Liver (tissue), 9 donors: Measurements from ENCODE around the gene ADORA2B. TPM values are rescaled to one million over a fixed set of nuclear protein-coding genes. Genes with fewer than 3 reads are reported as not detected.

Experiments used
- DNase-seq: peaks from one replicate; pipeline ENCODE4 v3.0.0-alpha.2; 2017; ENCODE audit warnings: low spot score
- H3K27ac ChIP-seq, 2 donors: one replicate each; pipeline ENCODE4 v1.7.0; 2013; ENCODE audit warnings: inconsistent platforms in 2 of 2, low read length in 2 of 2, control low read depth in 1 of 2, low read depth in 1 of 2, mild to moderate bottlenecking in 1 of 2
- H3K27me3 ChIP-seq, 4 donors: one replicate each; pipeline versions ENCODE4 v1.6.1 to v1.7.0; 2013; ENCODE audit warnings: low read length in 3 of 4, inconsistent platforms in 1 of 4, mild to moderate bottlenecking in 1 of 4, moderate library complexity in 1 of 4; ENCODE audit not compliant: control insufficient read depth in 4 of 4, insufficient read depth in 4 of 4
- H3K36me3 ChIP-seq, 4 donors: one replicate each; pipeline versions ENCODE4 v1.6.1 to v1.7.0; 2013; ENCODE audit warnings: low read length in 3 of 4, mild to moderate bottlenecking in 3 of 4, low read depth in 1 of 4, moderate library complexity in 1 of 4; ENCODE audit not compliant: control insufficient read depth in 4 of 4, insufficient read depth in 3 of 4
- H3K4me1 ChIP-seq, 4 donors: one replicate each; pipeline versions ENCODE4 v1.6.1 to v1.7.0; 2013; ENCODE audit warnings: low read length in 3 of 4, mild to moderate bottlenecking in 3 of 4, moderate library complexity in 1 of 4; ENCODE audit not compliant: control insufficient read depth in 4 of 4, insufficient read depth in 4 of 4
- H3K4me3 ChIP-seq, 3 donors: one replicate each; pipeline versions ENCODE4 v1.6.1 to v1.7.0; 2013; ENCODE audit warnings: low read length in 3 of 3, control low read depth in 1 of 3, low read depth in 1 of 3, mild to moderate bottlenecking in 1 of 3
- H3K9ac ChIP-seq, 2 donors: one replicate each; pipeline ENCODE4 v1.7.0; 2013; ENCODE audit warnings: low read length in 2 of 2, mild to moderate bottlenecking in 2 of 2, moderate library complexity in 2 of 2, control low read depth in 1 of 2, low read depth in 1 of 2
- H3K9me3 ChIP-seq, 4 donors: one replicate each; pipeline versions ENCODE4 v1.6.1 to v1.7.0; 2013; ENCODE audit warnings: low read length in 3 of 4; ENCODE audit not compliant: control insufficient read depth in 4 of 4
- CTCF ChIP-seq: fragments of 150-350 bp; IDR thresholded peaks from 2 replicates; pipeline ENCODE4 v1.5.1; 2017; ENCODE audit warnings: improper control_type of control experiment, low read depth, low read length; ENCODE audit not compliant: missing input control
- EGR1 ChIP-seq, 2 donors: IDR thresholded peaks; 2 replicates each; pipeline ENCODE4 v1.6.1; 2016 to 2018; ENCODE audit warnings: antibody characterized with exemption in 2 of 2, low read depth in 2 of 2
- FOXA2 ChIP-seq: IDR thresholded peaks from 2 replicates; pipeline ENCODE4 v1.6.1; 2016; ENCODE audit warnings: antibody characterized with exemption
- GABPA ChIP-seq, 2 donors: IDR thresholded peaks in 1 of 2; conservative IDR thresholded peaks in 1 of 2; 2 replicates each; pipeline ENCODE4 v1.6.1; 2016; ENCODE audit warnings: antibody characterized with exemption in 2 of 2, mild to moderate bottlenecking in 1 of 2, moderate library complexity in 1 of 2
- HNF4A ChIP-seq, 2 donors: conservative IDR thresholded peaks; 2 replicates each; pipeline ENCODE4 v1.6.1; 2016; ENCODE audit warnings: antibody characterized with exemption in 2 of 2, mild to moderate bottlenecking in 2 of 2
- JUND ChIP-seq, 2 donors: IDR thresholded peaks; 2 replicates each; pipeline ENCODE4 v1.6.1; 2016; ENCODE audit warnings: antibody characterized with exemption in 2 of 2
- MAX ChIP-seq: IDR thresholded peaks from 2 replicates; pipeline ENCODE4 v1.6.1; 2016; ENCODE audit warnings: antibody characterized with exemption
- NR2F2 ChIP-seq: IDR thresholded peaks from 2 replicates; pipeline ENCODE4 v1.6.1; 2016; ENCODE audit warnings: antibody characterized with exemption
- RAD21 ChIP-seq, 2 donors: IDR thresholded peaks; 2 replicates each; pipeline ENCODE4 v1.6.1; 2016; ENCODE audit warnings: antibody characterized with exemption in 2 of 2, mild to moderate bottlenecking in 2 of 2
- RXRA ChIP-seq, 2 donors: IDR thresholded peaks; 2 replicates each; pipeline ENCODE4 v1.6.1; 2017 to 2018; ENCODE audit warnings: antibody characterized with exemption in 2 of 2, mild to moderate bottlenecking in 1 of 2
- SP1 ChIP-seq: IDR thresholded peaks from 2 replicates; pipeline ENCODE4 v1.6.1; 2018; ENCODE audit warnings: antibody characterized with exemption, mild to moderate bottlenecking
- TAF1 ChIP-seq: conservative IDR thresholded peaks from 2 replicates; pipeline ENCODE4 v1.6.1; 2016; ENCODE audit warnings: antibody characterized with exemption, mild to moderate bottlenecking
- YY1 ChIP-seq: IDR thresholded peaks from 2 replicates; pipeline ENCODE4 v1.6.1; 2016; ENCODE audit warnings: antibody characterized with exemption, mild to moderate bottlenecking
- WGBS: extraction: QIAGEN DNeasy Blood & Tissue Kit; methylation state at CpG from one replicate; pipeline ENCODE4 v1.1.7; 2013; 5-methylcytosine and 5-hydroxymethylcytosine counted together
- polyA plus RNA-seq, 2 donors: library from polyadenylated mRNA; stranded (reverse) in 1 of 2; unstranded in 1 of 2; fragments of 200-250 nt in 1 of 2; fragments of >200 nt in 1 of 2; fragmentation: Nextera tagmentation in 1 of 2; extraction: Ambion mirVana in 1 of 2; gene quantifications; one replicate each; pipeline versions ENCODE4 v1.2.1 to v1.2.3, GENCODE V29; 2013 to 2015
- total RNA-seq, 2 donors: library from RNA; depleted of rRNA; stranded (reverse); fragments of >200 nt; gene quantifications; one replicate each; pipeline ENCODE4 v1.2.3, GENCODE V29; 2014
- donor health status: healthy.
- donor health status: healthy.
- donor health status: healthy.
- donor health status: healthy.
- donor health status: healthy.

ADORA2B gene
- total and polyA plus RNA-seq, 4 donors, result 0.24 to 3.3 (median 0.28) TPM

DNA sequence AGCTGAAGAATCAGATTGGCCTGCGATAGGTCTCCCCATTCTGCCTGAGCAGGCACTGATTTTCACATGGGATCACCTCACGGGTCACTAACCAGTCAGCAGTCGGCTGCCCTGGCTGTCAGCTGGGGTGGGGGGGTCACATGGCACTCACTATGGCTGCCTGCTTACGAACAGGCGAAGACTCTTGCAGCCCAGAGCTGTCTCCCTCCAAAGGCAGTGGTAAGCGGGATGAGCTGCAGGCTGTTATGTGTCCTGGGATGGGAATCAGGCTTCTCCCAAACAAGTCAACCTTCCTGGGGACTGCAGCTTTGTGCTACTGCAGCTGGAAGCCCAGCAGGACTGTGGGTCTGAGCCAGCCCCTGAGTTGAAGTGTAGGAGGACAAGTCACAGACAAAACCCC, 29.0 kb upstream of the ADORA2B start:
- TF ChIP-seq NR2F2, result no peak
- no peak for TF ChIP-seq FOXA2
- TF ChIP-seq HNF4A (conservative IDR thresholded peaks at IDR 0.05), result no peak
- H3K9ac ChIP-seq, result no peak overlapping the region
- H3K4me1 ChIP-seq, result peaks cover 0 to 5% (median 0%) of the 10 kb centered on the region in 4 donors
- H3K4me3 ChIP-seq, result no peak overlapping the region
- 95% methylated on average over 6 of the region's 6 CpGs for WGBS
- no peaks in the 10 kb centered on the region for H3K36me3 ChIP-seq
- DNase-seq, result no peak
- no peak overlapping the region for H3K27ac ChIP-seq
- H3K9me3 ChIP-seq, result peaks cover 0 to 2% (median 0%) of the 10 kb centered on the region in 4 donors
- H3K27me3 ChIP-seq, result peaks cover 0 to 3% (median 0%) of the 10 kb centered on the region in 4 donors

- no peak for TF ChIP-seq EGR1 (IDR thresholded peaks at IDR 0.05; ENCODE audit: low read depth in 2 of 2)
- no peak for TF ChIP-seq NR2F2
- no peak for TF ChIP-seq RAD21 (IDR thresholded peaks at IDR 0.05)
- TF ChIP-seq JUND (IDR thresholded peaks at IDR 0.05), result no peak
- DNase-seq, result no peak
- H3K27ac ChIP-seq, result no peak overlapping the region
- H3K9ac ChIP-seq, result no peak overlapping the region
- peaks cover 0 to 5% (median 0%) of the 10 kb centered on the region in 4 donors for H3K9me3 ChIP-seq
- H3K27me3 ChIP-seq, result peaks cover 0 to 3% (median 0%) of the 10 kb centered on the region in 4 donors
- H3K4me3 ChIP-seq, result no peak overlapping the region
- H3K36me3 ChIP-seq, result no peaks in the 10 kb centered on the region
- 42% methylated on average over 20 of the region's 20 CpGs for WGBS
- H3K4me1 ChIP-seq, result peaks cover 0 to 5% (median 0%) of the 10 kb centered on the region in 4 donors
These were observed 27.9 kb upstream of the ADORA2B start for GRCh38 chr17:15917021-15917437.

- no peak overlapping the region for H3K4me3 ChIP-seq
- WGBS, result 17% methylated on average over 44 of the region's 44 CpGs
- no peak for DNase-seq
These were observed 27.4 kb upstream of the ADORA2B start for GRCh38 chr17:15917438-15918027.

More at GRCh38 chr17:15917438-15918027, 27.4 kb upstream of the ADORA2B start:
- peaks cover 0 to 3% (median 0%) of the 10 kb centered on the region in 4 donors for H3K27me3 ChIP-seq
- no peak overlapping the region for H3K9ac ChIP-seq
- peaks cover 0 to 5% (median 0%) of the 10 kb centered on the region in 4 donors for H3K4me1 ChIP-seq
- no peaks in the 10 kb centered on the region for H3K36me3 ChIP-seq
- H3K9me3 ChIP-seq, result peaks cover 0 to 5% (median 0%) of the 10 kb centered on the region in 4 donors
- TF ChIP-seq SP1 (no peak), TAF1 (no peak), MAX (no peak), CTCF (no peak), GABPA (IDR thresholded peaks at IDR 0.05 in 1 of 2, conservative IDR thresholded peaks at IDR 0.05 in 1 of 2) (no peak), RXRA (IDR thresholded peaks at IDR 0.05) (no peak), HNF4A (conservative IDR thresholded peaks at IDR 0.05) (no peak), RAD21 (IDR thresholded peaks at IDR 0.05) (no peak), YY1 (no peak), NR2F2 (no peak)
- H3K27ac ChIP-seq, result no peak overlapping the region
